Measurements from ENCODE around the gene KLHL36. TPM values are rescaled to one million over a fixed set of nuclear protein-coding genes. Genes with fewer than 3 reads are reported as not detected.

The KLHL36 gene
- total RNA-seq, 1 experiment from 2014 or later = 36.7 TPM

- no peak overlapping the region for H3K18ac ChIP-seq (ENCODE audit: insufficient read length, low read depth, low read length)
- no peaks in the 10 kb centered on the region; the same call in 1 of the 2 replicates for H3K4me1 ChIP-seq (ENCODE audit: insufficient read depth, low read length)
- no peaks in the 10 kb centered on the region for H3K79me1 ChIP-seq (ENCODE audit: insufficient read depth, low read depth, low read length, poor library complexity, severe bottlenecking)
- Mint-ChIP-seq H3K9me3 (peaks cover 0 to under 1% of the 10 kb centered on the region in 2 experiments; a peak in 2 of 5 replicates), H3K27me3 (ENCODE audit: low read depth) (peaks cover 23% of the 10 kb centered on the region), H3K4me3 (no peak overlapping the region), H3K27ac (no peak overlapping the region), H3K4me1 (peaks cover 13 to 19% of the 10 kb centered on the region in 2 experiments), H3K36me3 (ENCODE audit: insufficient read depth in 1 of 3, low read depth in 3 of 3) (peaks cover 0 to 2% (median 0%) of the 10 kb centered on the region in 3 experiments; a peak in 2 of 7 replicates)
- H3K14ac ChIP-seq (ENCODE audit: insufficient read depth, low read length) = no peak overlapping the region
- no peak overlapping the region for H2BK12ac ChIP-seq (ENCODE audit: insufficient read length, low read depth, low read length)
- no peaks in the 10 kb centered on the region for H3K79me2 ChIP-seq (ENCODE audit: insufficient read depth, low read length)
- no peak overlapping the region for H2BK20ac ChIP-seq (ENCODE audit: low read depth, low read length, poor library complexity, severe bottlenecking)
- no peaks in the 10 kb centered on the region for H3K27me3 ChIP-seq (ENCODE audit: insufficient read depth, low read length)
- no peak overlapping the region for H2BK15ac ChIP-seq (ENCODE audit: low read depth, low read length)
- no peak overlapping the region for H2AK5ac ChIP-seq (ENCODE audit: insufficient read length, low read length)
- H2BK120ac ChIP-seq (ENCODE audit: low read depth, low read length, poor library complexity, severe bottlenecking) = no peak overlapping the region
- no peak overlapping the region for H3T11ph ChIP-seq (ENCODE audit: low read length)
- no peak overlapping the region for H4K8ac ChIP-seq (replicated peaks; ENCODE audit: insufficient read length, low read depth, low read length)
- no peak overlapping the region for H3K23ac ChIP-seq (ENCODE audit: insufficient read length, low read depth, low read length)
- no peaks in the 10 kb centered on the region for H3K23me2 ChIP-seq (ENCODE audit: insufficient read length, low read depth, low read length, poor library complexity, severe bottlenecking)
- no peak overlapping the region for H3K4ac ChIP-seq (ENCODE audit: low read depth, low read length)
- no CpG with 5 or more reads among the region's 4 CpGs for WGBS (ENCODE audit: extremely low coverage, insufficient read length, low lambda C conversion rate)
- H3K56ac ChIP-seq (ENCODE audit: insufficient read length, low read depth, low read length) = no peak overlapping the region
- H4K20me1 ChIP-seq (ENCODE audit: control insufficient read depth, insufficient read depth, insufficient read length) = no peaks in the 10 kb centered on the region
- no peak overlapping the region for H4K91ac ChIP-seq (ENCODE audit: insufficient read length, low read depth, low read length)
- H3K9ac ChIP-seq (ENCODE audit: extremely low read depth, insufficient read length, low read length) = no peak overlapping the region
- H2AFZ ChIP-seq (ENCODE audit: low read length) = no peak overlapping the region
- no peak overlapping the region for H3K27ac ChIP-seq (ENCODE audit: insufficient read length, low read depth, low read length)
- no peak overlapping the region for H4K5ac ChIP-seq (ENCODE audit: insufficient read length, low read depth, low read length)
- H2BK5ac ChIP-seq (ENCODE audit: insufficient read length, low read length) = no peak overlapping the region
- no peak overlapping the region for H3K4me2 ChIP-seq (ENCODE audit: insufficient read depth, insufficient read length, low read length)
- TF ChIP-seq CTCF (conservative IDR thresholded peaks at IDR 0.05) = no peak
- DNase-seq = no peak
- H3K9me3 ChIP-seq (ENCODE audit: control insufficient read depth, low read depth, low read length) = no peaks in the 10 kb centered on the region
Measured at GRCh38 chr16:84643674-84644073, 4.6 kb upstream of the KLHL36 start.
